ENCODE data around the gene FAM181A. TPM values are rescaled to one million over a fixed set of nuclear protein-coding genes. Genes with fewer than 3 reads are reported as not detected.
A peak's percentile ranks its signal among the peaks of the same experiment; 100 is the strongest.

FAM181A gene
- total RNA-seq, 2 donors from 2014 or later = not detected

DNA sequence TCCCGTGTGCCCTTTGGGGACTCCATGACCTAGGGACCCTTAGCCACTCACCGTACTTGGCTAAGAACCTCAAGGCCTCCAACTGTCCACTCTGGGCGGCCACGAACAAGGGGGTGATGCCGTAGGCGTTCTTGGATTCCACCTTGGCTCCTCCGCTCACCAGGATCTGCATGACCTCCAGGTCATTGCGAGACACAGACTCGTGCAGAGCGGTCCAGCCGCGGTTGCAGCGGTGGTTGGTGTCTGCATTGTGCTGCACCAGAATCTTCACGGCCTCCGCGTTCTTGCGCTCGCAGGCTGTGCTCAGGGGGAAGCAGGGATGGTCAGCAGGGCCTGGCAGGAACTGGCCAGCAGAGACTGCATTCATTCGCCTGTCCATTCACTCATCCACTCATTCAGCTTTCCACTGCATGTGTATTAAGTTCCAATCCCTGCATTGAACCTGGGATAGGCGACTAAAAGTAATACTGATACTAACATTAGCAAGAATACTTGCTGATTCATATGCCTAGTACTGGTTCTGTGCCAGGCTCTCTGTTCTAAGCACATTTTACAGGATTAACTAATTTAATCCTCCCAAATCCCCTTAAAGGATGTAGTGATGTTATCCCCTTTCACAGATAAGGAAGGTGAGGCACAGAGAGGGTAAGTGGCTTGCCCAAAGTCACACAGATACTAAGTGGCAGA is 23.9 kb downstream of the FAM181A start:
- no peaks in the 10 kb centered on the region for H3K27me3 ChIP-seq (replicated peaks; ENCODE audit: insufficient read depth)
- peaks cover 68% of the 10 kb centered on the region for H3K36me3 ChIP-seq
- ATAC-seq (ENCODE audit: insufficient number of reproducible peaks, low FRiP score, low read depth) = no peak
- no peaks in the 10 kb centered on the region for H3K9me3 ChIP-seq
- H3K4me1 ChIP-seq (ENCODE audit: control insufficient read depth in 1 of 2, low read depth in 2 of 2) = peaks cover 5 to 24% of the 10 kb centered on the region in 2 donors
- no peak overlapping the region for H3K27ac ChIP-seq
- no peak for DNase-seq (ENCODE audit: low spot score)
- no peak overlapping the region for H3K4me3 ChIP-seq
- TF ChIP-seq, protein P1, sequence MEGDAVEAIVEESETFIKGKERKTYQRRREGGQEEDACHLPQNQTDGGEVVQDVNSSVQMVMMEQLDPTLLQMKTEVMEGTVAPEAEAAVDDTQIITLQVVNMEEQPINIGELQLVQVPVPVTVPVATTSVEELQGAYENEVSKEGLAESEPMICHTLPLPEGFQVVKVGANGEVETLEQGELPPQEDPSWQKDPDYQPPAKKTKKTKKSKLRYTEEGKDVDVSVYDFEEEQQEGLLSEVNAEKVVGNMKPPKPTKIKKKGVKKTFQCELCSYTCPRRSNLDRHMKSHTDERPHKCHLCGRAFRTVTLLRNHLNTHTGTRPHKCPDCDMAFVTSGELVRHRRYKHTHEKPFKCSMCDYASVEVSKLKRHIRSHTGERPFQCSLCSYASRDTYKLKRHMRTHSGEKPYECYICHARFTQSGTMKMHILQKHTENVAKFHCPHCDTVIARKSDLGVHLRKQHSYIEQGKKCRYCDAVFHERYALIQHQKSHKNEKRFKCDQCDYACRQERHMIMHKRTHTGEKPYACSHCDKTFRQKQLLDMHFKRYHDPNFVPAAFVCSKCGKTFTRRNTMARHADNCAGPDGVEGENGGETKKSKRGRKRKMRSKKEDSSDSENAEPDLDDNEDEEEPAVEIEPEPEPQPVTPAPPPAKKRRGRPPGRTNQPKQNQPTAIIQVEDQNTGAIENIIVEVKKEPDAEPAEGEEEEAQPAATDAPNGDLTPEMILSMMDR (IDR thresholded peaks at IDR 0.05) = no peak

DNA sequence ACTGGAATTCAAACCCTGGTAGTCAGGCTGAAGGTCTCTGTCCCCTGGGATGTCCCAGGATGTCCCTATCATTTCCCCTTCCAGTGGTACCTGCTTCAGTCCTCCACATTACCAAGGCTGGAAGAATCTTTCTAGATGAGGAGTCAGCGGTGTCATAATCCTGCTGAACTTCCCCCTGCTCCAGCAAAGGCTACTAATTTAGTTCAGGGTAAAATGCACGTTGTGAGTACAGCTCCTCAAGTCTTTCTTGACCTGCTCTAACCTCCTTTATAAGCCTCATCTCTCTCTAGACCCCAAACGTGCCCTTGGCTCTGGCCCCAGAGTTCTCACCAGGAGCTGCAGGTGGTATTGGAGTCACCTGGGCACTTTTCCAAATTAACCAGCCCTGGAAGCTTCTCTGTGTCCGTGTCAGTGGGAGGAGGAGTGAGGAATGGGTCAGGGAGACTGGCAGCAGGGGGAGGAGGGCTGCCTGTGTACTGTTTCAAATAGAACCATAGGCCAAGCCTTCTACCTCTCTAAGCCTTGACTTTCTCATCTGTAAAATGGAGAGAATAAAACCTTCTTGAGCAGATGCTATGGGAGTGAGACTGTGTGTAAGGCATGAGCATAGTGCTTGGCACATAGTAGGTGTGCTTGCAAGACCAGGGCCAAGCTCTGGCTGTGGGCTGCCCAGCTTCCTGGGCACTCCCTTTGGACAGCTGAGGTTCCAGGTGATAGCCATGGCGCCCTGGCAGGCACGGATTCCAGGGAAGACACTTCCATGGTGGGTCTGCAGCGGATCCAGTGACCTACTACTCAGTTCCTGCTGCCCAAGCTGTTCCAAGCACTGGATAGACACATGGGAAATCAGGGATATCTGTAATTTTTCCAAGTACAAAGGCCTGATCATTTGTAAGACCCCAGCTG is 24.7 kb downstream of the FAM181A start:
- TF ChIP-seq, protein P1 (IDR thresholded peaks at IDR 0.05) = no peak
- H3K4me1 ChIP-seq (ENCODE audit: control insufficient read depth in 1 of 2, low read depth in 2 of 2) = peaks cover 11 to 32% of the 10 kb centered on the region in 2 donors
- H3K9me3 ChIP-seq = no peaks in the 10 kb centered on the region
- H3K27ac ChIP-seq = peak overlapping the region in 1 of 2 donors; percentile 16
- no peaks in the 10 kb centered on the region for H3K27me3 ChIP-seq (replicated peaks; ENCODE audit: insufficient read depth)
- peaks cover 60% of the 10 kb centered on the region for H3K36me3 ChIP-seq
- no peak for ATAC-seq (ENCODE audit: insufficient number of reproducible peaks, low FRiP score, low read depth)
- no peak overlapping the region for H3K4me3 ChIP-seq
- no peak for DNase-seq (ENCODE audit: low spot score)

DNA sequence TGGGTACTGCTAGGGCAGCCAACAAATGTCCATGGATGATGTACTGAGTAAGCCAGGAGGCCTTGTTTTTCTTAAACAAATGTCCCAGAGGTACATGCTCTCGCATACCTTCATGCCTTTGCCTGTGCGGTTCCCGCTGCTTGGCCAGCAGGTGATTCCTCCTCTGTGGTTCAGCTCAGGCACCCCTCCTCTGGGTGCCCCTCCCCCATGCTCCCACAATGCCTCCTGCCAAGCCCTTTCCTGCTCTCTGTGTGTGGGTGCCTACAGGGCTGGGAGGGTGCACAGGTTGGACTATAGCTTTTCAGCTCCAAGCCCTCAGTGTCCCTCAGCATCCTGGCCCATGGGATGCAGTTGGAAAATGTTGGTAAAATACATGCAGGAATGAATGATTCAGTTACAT is 25.7 kb downstream of the FAM181A start:
- ATAC-seq (ENCODE audit: insufficient number of reproducible peaks, low FRiP score, low read depth) = no peak

DNA sequence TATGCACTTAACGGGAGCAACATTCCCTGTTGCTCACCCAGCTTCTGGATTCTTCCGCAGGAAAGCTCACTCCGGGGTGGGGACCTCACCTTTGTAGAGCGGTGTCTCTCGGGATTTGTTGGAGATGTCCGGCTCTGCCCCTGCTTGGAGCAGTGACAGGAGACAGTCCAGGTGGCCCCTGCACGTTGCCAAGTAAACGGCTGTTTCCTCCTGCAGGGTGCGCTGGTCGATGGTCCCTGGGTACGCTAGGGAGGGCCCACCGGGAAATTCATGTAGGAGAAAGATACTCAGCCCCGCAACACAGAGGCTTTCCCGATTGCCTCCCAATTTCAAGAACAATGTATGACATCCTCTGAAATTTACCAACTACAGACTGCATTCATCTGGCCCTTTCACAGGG is 26.1 kb downstream of the FAM181A start:
- H3K36me3 ChIP-seq = peaks cover 49% of the 10 kb centered on the region
- H3K4me3 ChIP-seq = no peak overlapping the region
- TF ChIP-seq, protein P1 (IDR thresholded peaks at IDR 0.05) = no peak
- no peak for ATAC-seq (ENCODE audit: insufficient number of reproducible peaks, low FRiP score, low read depth)
- no peaks in the 10 kb centered on the region for H3K9me3 ChIP-seq
- H3K4me1 ChIP-seq (ENCODE audit: control insufficient read depth in 1 of 2, low read depth in 2 of 2) = peaks cover 17 to 45% of the 10 kb centered on the region in 2 donors
- H3K27me3 ChIP-seq (replicated peaks; ENCODE audit: insufficient read depth) = no peaks in the 10 kb centered on the region
- peak overlapping the region in 1 of 2 donors; percentile 26 for H3K27ac ChIP-seq
- no peak for DNase-seq (ENCODE audit: low spot score)

More for the DNA sequence above, 25.7 kb downstream of the FAM181A start:
- Histone ChIP-seq H3K36me3 (peaks cover 53% of the 10 kb centered on the region), H3K27me3 (replicated peaks; ENCODE audit: insufficient read depth) (no peaks in the 10 kb centered on the region), H3K9me3 (no peaks in the 10 kb centered on the region), H3K27ac (no peak overlapping the region), H3K4me1 (ENCODE audit: control insufficient read depth in 1 of 2, low read depth in 2 of 2) (peaks cover 17 to 41% of the 10 kb centered on the region in 2 donors), H3K4me3 (no peak overlapping the region)
- TF ChIP-seq, protein P1 (IDR thresholded peaks at IDR 0.05) = no peak
- no peak for DNase-seq (ENCODE audit: low spot score)
